Measurements from ENCODE around the gene CISD3.

DNA sequence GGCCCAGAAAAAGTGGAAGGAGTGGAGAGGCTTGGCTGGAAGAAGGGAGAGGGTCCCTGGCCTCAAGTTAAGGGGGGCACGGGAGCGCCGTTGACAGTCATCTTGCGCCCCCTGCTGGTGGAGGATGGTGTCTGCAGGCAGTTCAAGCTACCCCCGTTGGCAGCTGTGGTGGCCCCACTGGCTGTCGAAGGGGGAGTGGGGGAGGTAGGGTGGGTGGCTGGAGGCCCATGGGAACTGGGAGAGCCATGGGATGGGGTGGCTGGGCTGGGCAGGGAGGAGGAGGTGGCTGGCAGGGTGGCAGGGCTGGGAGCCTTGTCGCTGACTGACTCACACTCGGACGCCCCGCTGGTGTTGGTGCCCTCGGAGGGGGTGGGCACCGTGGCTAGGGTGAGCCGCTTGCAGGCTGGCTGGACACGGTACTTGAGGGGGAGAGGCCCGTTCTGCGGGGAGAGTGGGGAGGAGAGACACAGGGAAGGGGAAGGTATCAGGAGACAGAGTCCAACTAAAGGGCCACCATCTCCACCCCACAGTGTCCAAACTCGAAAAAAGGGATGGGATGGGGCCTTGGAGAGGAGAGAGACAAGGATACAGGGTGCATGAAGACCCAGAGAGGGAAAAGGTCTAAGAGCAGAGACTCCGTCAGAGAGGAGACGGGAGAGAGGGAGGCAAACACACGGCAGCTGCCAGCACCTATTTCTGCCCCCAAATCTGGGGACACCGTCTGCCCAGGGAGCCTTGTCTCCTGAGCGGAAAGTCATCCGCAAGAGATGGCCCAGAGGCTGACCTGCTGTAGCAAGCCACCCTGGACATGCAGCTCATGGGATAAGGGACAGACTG is 5.2 kb downstream of the CISD3 start:
- TF ChIP-seq EZH2 (IDR thresholded peaks at IDR 0.05) (no peak), POLR2AphosphoS5 (IDR thresholded peaks at IDR 0.05; ENCODE audit: borderline replicate concordance, low read depth, low read length) (no peak)

Data from SK-N-MC (cell line).